ENCODE data around the gene BTBD16. TPM values are rescaled to one million over a fixed set of nuclear protein-coding genes. Genes with fewer than 3 reads are reported as not detected.

The BTBD16 gene
- polyA plus RNA-seq, 4 donors, result 0.66 to 1.8 (median 1.1) TPM

GRCh38 chr10:122246830-122247520 lies 24.1 kb upstream of the BTBD16 start:
- no peak for DNase-seq (ENCODE audit: low read depth in 4 of 4, low spot score in 3 of 4)

DNA sequence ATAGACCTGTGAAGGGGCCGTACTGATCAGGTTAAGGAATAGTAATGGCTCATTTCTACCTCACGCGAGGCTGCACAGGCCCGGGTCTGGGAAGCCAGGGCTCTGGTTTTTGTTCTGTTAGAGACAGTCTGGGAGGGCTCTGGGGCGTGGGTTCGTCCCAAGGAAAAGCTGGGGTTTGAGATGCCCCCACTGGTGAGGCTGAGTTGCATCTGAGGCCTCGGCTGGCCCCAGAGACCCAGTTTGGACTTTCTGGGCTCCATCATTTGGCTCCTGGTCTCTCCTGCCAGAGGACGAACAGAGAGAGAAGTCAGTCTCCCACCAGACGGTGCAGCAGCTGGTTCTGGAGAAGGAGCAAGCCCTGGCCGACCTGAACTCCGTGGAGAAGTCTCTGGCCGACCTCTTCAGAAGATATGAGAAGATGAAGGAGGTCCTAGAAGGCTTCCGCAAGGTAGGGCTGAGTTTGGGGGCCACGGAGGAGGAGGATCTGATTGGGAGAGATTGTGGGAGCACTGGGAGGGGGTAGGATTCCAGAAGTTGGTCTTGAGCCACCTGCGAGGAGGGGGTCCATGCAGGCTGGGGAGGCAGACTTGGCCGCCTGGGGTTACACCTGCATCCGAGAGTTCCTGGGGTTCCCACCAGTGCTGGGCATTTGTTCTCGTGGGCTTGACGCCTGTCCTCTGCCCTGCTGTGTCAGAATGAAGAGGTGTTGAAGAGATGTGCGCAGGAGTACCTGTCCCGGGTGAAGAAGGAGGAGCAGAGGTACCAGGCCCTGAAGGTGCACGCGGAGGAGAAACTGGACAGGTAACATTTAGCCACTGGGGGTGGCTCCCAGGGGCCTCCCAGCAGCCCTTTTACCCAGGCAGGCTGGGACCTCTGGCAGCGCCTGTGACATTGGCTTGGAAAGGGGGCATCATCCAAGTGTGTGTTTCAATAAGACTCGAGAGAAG lies 22.5 kb upstream of the BTBD16 start:
- DNase-seq (ENCODE audit: low read depth in 4 of 4, low spot score in 3 of 4), result no peak

DNA sequence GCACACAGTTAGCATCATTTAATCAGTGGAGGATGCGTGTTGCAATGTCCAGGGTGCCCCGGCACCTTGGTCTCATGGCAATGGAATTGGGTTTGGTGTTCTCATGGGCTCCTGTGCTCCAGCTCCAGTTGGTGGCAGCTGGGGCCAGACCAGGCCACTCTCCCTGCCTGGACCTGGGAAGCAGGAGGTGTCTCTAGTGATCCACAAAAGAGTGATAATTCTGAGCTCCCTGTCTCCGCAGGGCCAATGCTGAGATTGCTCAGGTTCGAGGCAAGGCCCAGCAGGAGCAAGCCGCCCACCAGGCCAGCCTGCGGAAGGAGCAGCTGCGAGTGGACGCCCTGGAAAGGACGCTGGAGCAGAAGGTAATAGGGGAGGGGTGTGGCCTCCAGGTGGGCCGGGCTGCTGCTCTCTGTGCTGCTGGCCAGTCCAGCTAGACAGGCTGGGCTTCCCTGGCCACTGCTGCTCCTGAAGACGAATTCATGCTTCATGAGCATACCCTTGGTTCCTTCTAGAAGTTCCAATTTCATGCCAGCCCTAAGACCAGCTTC lies 21.7 kb upstream of the BTBD16 start:
- DNase-seq (ENCODE audit: low read depth in 4 of 4, low spot score in 3 of 4), result no peak

DNA sequence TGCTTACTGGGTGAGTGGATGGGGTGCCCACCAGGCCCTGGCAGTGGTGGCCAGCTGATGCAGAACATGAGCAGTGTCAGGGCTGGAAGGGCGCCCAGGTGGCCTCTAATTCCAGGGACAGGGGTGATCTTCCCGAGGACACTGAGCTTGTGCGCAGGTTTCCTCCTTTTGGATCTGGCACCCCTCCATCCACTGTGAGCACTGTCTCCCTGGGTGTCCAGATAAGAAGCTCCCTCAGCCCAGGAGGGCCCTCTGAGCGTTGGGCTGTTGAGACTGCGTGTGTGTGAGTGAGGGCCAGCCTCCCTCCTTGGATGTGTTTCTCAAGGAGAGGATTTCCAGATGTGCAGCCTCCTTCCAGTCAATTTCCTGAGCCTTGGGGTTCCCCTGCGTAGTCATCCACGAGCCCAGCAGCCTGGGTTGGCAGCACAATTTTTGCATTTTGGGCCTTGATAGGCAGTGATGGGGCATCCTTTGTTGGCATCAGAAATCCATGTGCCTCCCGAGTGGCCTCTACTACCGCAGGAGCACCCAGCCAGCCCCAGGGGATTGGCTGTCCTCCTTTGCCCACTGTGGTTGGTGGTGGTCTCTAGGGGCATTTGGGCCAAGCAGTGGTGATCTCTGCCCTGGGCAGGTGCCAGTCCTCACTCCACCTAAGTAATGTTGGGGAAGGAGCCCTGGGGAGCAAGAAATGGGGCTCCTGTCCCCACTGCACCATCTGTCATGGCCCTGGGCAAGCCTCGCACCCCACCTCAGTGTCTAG lies 20.9 kb upstream of the BTBD16 start:
- DNase-seq (ENCODE audit: low read depth in 4 of 4, low spot score in 3 of 4), result no peak

DNA sequence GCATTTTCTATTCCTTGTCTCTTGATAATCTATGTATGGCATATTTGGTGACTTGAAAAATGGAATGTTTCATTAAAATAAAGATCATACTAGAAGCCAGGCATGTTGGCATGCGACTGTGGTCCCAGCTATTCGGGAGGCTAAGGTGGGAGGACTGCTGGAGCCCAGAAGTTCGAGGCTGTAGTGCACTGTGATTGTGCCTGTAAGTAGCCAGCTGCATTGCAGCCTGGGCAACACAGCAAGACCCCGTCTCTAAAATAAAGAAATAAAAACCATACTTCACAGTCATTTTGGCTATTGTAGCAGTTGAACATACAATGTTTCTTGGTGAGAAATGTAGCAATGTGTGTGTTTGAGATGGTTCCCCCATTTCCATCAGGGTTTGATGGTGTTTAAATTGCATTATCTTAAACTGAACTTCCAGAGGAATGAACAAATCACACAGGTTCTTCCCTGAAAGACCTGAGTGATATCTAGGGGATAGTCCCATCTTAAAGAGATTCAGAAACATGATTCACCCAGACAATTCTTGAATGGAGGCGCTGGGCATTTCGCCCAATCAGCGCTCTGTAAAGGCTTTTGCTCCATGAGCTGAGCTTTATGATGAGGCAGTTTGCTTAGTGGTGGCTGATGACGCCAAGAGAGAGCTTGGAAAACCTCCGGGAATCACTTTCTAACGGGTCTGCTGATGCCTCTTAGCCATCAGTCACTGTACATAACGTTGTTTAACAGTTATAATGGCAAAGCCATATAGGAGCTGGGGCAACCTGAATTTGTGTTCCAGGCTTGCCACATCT lies 19.4 kb upstream of the BTBD16 start:
- DNase-seq (ENCODE audit: low read depth in 4 of 4, low spot score in 3 of 4), result no peak

GRCh38 chr10:122252805-122253204 lies 18.3 kb upstream of the BTBD16 start:
- DNase-seq (ENCODE audit: low read depth in 4 of 4, low spot score in 3 of 4), result no peak

DNA sequence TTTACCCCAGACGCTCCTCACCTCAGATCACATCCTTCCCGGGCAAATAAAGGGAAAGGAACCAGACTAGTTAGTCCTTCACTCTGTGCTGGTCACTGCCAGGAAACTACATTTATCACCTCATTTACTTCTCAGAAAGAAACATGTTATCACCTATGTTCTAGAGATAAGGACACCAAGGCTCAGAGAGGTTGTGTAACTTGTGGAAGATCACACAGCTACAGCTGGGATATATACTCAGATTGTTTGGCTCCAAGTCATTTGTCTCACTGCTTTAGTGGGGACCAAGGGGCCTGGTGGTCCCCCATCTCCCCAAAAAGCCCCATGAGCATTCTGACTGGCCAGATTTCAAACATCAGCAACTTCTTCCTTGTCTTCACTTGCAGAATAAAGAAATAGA lies 17.5 kb upstream of the BTBD16 start:
- no peak for DNase-seq (ENCODE audit: low read depth in 4 of 4, low spot score in 3 of 4)

DNA sequence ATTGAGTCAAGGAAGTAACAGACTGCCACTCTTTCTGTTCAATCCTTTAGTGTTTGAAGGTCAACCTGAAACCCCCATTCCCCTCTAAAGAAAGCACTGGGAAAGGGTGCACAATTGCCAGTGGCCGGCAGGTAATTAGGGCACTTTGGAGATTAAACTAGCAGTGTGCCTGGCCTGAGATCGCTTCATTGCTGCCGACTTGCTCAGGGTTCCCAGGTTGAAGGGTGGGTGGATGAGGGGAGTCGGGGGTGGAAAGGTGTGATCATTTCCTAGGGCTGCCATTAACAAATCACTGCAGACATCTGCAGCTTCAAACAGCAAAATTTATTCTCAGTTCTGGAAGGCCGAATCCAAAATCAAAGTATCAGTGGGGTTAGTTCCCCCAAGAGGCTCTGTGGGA lies 16.3 kb upstream of the BTBD16 start:
- no peak for DNase-seq (ENCODE audit: low read depth in 4 of 4, low spot score in 3 of 4)

DNA sequence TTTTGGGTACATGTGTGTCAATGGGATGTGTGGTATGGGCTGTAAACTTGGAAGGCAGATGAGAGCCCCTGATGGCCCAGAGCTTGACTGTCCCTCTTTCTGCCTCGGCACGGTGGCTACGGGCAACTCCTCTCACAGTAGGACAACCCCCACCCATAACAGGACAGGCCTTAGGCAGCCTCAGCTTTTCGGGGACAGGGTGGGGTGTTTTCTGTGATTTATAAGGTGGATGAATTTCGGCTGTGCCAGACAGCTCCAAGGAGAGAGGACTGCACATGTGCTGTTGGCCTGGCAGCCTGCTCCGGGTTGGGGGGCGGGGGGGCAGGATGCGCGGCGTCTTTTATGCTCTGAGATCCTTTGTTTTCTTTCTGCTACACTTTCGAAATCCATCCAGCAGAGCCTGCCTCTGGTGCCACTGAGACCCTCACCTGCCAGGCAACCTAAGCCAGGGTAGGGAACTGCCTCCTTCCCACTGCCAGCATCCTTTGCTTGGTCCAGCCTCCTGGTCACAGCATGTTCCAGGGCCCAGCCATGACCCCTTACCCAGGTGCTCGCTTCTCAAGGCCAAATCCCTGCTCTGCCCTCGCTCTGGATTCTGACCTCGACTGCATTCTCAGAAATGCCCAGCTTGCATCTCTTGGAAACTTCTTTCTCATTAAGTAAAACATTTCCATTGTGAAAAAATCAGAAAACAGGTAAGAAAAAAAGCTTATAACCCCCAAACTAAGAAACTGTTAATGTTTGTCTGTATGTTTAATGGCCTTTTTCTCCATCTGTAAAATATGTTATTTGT lies 15.4 kb upstream of the BTBD16 start:
- DNase-seq (ENCODE audit: low read depth in 4 of 4, low spot score in 3 of 4), result no peak

DNA sequence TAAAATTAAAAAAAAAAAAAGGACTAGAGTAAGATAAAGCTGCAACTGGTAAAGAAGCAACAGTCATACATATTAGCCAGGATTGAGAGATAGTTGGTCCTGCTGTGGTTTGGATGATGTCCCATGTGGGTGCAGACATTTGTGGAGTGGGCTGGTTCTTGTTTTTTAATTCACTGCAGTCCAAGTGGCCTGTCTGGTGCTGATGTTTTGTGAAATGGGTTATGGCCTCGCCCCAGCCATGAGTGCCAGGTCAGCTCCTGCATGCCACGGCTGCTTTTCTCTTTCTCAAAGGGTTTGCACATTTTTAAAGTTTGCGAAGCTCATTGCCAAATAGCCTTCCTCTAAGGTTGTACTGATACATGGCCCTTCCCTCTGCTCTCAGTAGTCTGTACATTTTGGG lies 14.1 kb upstream of the BTBD16 start:
- no peak for DNase-seq (ENCODE audit: low read depth in 4 of 4, low spot score in 3 of 4)

DNA sequence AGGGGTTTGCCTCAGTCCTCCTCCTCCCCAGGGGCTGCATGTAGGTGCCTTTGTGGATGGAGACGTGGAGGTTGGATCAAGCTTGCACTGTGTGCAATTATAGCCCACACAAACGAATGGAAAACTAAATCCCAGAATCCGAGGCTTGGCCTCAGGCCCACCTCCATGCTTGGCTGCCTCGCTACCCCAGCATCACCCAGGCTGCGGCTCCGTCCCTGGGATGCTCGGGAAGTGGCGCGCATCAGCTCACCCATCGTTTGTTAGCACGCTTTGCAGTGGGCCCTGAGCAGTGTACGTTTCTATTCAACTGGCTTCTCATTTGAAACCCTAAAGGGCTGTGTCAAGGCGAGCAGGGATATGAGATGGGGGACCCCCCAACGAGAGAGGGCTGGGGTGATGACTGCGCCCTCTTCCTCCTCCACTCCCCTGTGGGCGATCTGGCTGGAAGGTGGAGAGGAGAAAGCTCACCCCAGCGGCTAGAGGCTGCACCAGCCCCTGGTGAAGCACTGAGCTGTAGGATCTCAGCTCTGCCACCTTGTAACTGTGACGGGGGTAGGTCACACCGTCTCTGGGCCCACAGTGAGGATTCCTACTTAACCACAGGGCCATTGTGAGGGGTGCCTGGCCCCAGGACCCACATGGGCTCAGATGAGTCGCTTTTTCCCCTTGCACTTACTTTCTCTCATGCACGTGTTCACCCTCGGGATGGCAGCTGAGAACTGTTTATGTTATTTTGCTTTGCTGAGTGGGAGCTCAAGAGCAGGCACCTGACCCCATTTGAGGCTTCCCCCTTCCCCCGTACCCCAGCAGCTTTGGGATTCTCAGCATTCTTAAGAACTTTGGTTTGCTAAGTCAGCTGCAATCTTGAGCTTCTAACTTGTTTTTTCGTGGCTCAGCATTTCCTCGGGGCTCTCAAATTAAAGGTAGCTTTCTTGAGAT lies 12.7 kb upstream of the BTBD16 start:
- no peak for DNase-seq (ENCODE audit: low read depth in 4 of 4, low spot score in 3 of 4)

- no peak for DNase-seq (ENCODE audit: low read depth in 4 of 4, low spot score in 3 of 4)
These were observed 12.0 kb upstream of the BTBD16 start for GRCh38 chr10:122259075-122259466.

DNA sequence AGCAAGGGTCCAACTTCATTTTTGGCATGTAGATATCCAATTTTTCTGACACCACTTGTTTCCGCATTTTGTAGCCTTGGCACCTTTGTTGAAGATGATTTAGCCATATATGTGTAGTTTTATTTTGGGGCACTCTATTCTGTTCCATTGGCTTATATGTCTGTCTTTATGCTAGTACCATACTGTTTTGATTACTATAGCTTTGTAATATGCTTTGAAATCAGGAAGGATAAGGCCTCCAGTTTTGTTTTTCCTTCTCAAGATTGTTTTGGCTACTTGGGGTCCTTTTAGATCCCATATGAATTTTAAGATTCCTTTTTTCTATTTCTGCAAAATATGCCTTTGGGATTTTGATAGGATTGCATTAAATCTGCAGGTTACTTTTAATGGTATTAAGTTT lies 9.5 kb upstream of the BTBD16 start:
- no peak for DNase-seq (ENCODE audit: low read depth in 4 of 4, low spot score in 3 of 4)

- no peak for DNase-seq (ENCODE audit: low read depth in 4 of 4, low spot score in 3 of 4)
These were observed 7.1 kb upstream of the BTBD16 start for GRCh38 chr10:122263971-122264370.

- DNase-seq (ENCODE audit: low read depth in 4 of 4, low spot score in 3 of 4), result no peak
These were observed 6.7 kb upstream of the BTBD16 start for GRCh38 chr10:122264436-122264835.

- no peak for DNase-seq (ENCODE audit: low read depth in 4 of 4, low spot score in 3 of 4)
These were observed 6.2 kb upstream of the BTBD16 start for GRCh38 chr10:122264931-122265330.

DNA sequence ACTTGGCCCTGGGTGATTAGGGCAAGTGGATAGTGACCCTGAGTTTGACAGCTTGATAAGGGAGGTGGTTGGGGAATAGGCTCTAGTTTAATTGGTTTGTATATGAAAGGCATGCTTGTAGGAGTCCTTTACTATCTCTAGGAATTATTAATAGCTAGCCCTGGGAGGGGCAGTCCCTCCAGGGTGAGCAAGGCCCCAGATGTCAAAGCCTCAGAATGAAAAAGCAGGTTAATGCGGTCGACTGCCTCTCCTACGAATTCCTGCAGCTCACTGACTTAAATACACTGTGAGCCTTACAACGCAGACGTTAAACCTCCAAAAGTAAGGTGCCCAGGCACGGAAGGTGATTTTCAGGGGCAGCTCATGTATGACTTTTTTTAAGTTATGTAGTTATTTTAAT lies 5.2 kb upstream of the BTBD16 start:
- peak in 1 of 4 donors; percentile 38 for DNase-seq (ENCODE audit: low read depth in 4 of 4, low spot score in 3 of 4)

Measured in right renal pelvis (tissue), 4 donors.